Trophoblast cell (in vitro differentiated cells and primary cell): ENCODE data around the gene CD58.
A peak's percentile ranks its signal among the peaks of the same experiment; 100 is the strongest.

Experiments
- DNase-seq, 2 donors: peaks; one replicate each; pipeline ENCODE4 v3.0.0-alpha.2; 2016
- H2AFZ ChIP-seq: 2 replicates; pipeline ENCODE4 v1.6.1; 2013; ENCODE audit warnings: low read length, moderate library complexity, mild to moderate bottlenecking; ENCODE audit not compliant: insufficient read depth, poor library complexity
- H2AK5ac ChIP-seq: 2 replicates; pipeline ENCODE4 v1.6.1; 2013; ENCODE audit warnings: mild to moderate bottlenecking, low read length
- H2BK120ac ChIP-seq: 2 replicates; pipeline ENCODE4 v1.6.1; 2013; ENCODE audit warnings: low read length, mild to moderate bottlenecking, moderate library complexity; ENCODE audit not compliant: insufficient read depth, poor library complexity
- H2BK12ac ChIP-seq: 2 replicates; pipeline ENCODE4 v1.6.1; 2013; ENCODE audit warnings: mild to moderate bottlenecking, low read length, moderate library complexity
- H2BK5ac ChIP-seq: 2 replicates; pipeline ENCODE4 v1.6.1; 2013; ENCODE audit warnings: low read length, low read depth, moderate library complexity, mild to moderate bottlenecking; ENCODE audit not compliant: poor library complexity
- H3K14ac ChIP-seq: 2 replicates; pipeline ENCODE4 v1.6.1; 2013; ENCODE audit warnings: mild to moderate bottlenecking, low read length
- H3K18ac ChIP-seq: 2 replicates; pipeline ENCODE4 v1.6.1; 2013; ENCODE audit warnings: mild to moderate bottlenecking, low read length
- H3K23ac ChIP-seq: 2 replicates; pipeline ENCODE4 v1.6.1; 2013; ENCODE audit warnings: low read length
- H3K27ac ChIP-seq: 2 replicates; pipeline ENCODE4 v1.5.1; 2013; ENCODE audit warnings: low read depth, mild to moderate bottlenecking, inconsistent platforms, low read length, moderate library complexity
- H3K27me3 ChIP-seq: 2 replicates; pipeline ENCODE4 v1.6.1; 2013; ENCODE audit warnings: inconsistent platforms, mild to moderate bottlenecking, low read length, moderate library complexity; ENCODE audit not compliant: insufficient read depth
- H3K36me3 ChIP-seq, 2 experiments: 1 replicate in 1 of 2; 2 replicates in 1 of 2; pipeline ENCODE4 v1.6.1; 2013; ENCODE audit warnings: low read length in 2 of 2, mild to moderate bottlenecking in 2 of 2, moderate library complexity in 1 of 2; ENCODE audit not compliant: insufficient read depth in 2 of 2, control insufficient read depth in 1 of 2
- H3K4ac ChIP-seq: 2 replicates; pipeline ENCODE4 v1.6.1; 2013; ENCODE audit warnings: low read depth, mild to moderate bottlenecking, low read length, moderate library complexity
- H3K4me1 ChIP-seq, 2 experiments: 1 replicate in 1 of 2; 2 replicates in 1 of 2; pipeline ENCODE4 v1.6.1; 2013; ENCODE audit warnings: low read length in 2 of 2, mild to moderate bottlenecking in 2 of 2, moderate library complexity in 1 of 2; ENCODE audit not compliant: insufficient read depth in 2 of 2, control insufficient read depth in 1 of 2
- H3K4me2 ChIP-seq: 2 replicates; pipeline ENCODE4 v1.6.1; 2013; ENCODE audit warnings: inconsistent platforms, mild to moderate bottlenecking, low read length, moderate library complexity
- H3K4me3 ChIP-seq: 2 replicates; pipeline ENCODE4 v1.5.1; 2013; ENCODE audit warnings: mild to moderate bottlenecking, low read depth, low read length, inconsistent platforms
- H3K79me1 ChIP-seq: one replicate; pipeline ENCODE4 v1.6.1; 2013; ENCODE audit warnings: low read length
- H3K79me2 ChIP-seq: 2 replicates; pipeline ENCODE4 v1.6.1; 2013; ENCODE audit warnings: low read length, mild to moderate bottlenecking; ENCODE audit not compliant: control insufficient read depth, insufficient read depth, poor library complexity
- H3K9ac ChIP-seq: 2 replicates; pipeline ENCODE4 v1.6.1; 2013; ENCODE audit warnings: mild to moderate bottlenecking, low read length
- H3K9me3 ChIP-seq: 2 replicates; pipeline ENCODE4 v1.6.1; 2013; ENCODE audit warnings: low read depth, mild to moderate bottlenecking, control low read depth, inconsistent platforms, low read length; ENCODE audit not compliant: insufficient read depth
- H4K12ac ChIP-seq: 2 replicates; pipeline ENCODE4 v1.6.1; 2013; ENCODE audit warnings: low read depth, mild to moderate bottlenecking, low read length, moderate library complexity
- H4K8ac ChIP-seq: 2 replicates; pipeline ENCODE4 v1.6.1; 2013; ENCODE audit warnings: low read depth, mild to moderate bottlenecking, low read length, moderate library complexity
- H4K91ac ChIP-seq: one replicate; pipeline ENCODE4 v1.6.1; 2013; ENCODE audit warnings: low read depth, mild to moderate bottlenecking, low read length, moderate library complexity
- WGBS: extraction: QIAGEN DNeasy Blood & Tissue Kit; methylation state at CpG from one replicate; pipeline ENCODE4 v1.1.7; 2013; ENCODE audit warnings: missing lambda C conversion rate; ENCODE audit not compliant: insufficient read length, insufficient coverage; ENCODE audit errors: extremely low coverage; 5-methylcytosine and 5-hydroxymethylcytosine counted together

The CD58 gene

GRCh38 chr1:116558571-116558970 is 12.3 kb downstream of the CD58 start:
- WGBS, result no CpG with 5 or more reads among the region's 1 CpG
- H3K4me3 ChIP-seq, result no peak overlapping the region
- no peak overlapping the region for H3K9ac ChIP-seq
- no peak overlapping the region for H3K27ac ChIP-seq
- H4K12ac ChIP-seq, result no peak overlapping the region
- no peak overlapping the region for H2AFZ ChIP-seq
- H3K9me3 ChIP-seq, result peaks cover 7% of the 10 kb centered on the region
- H2BK120ac ChIP-seq, result no peak overlapping the region
- H2BK12ac ChIP-seq, result no peak overlapping the region
- peaks cover 1% of the 10 kb centered on the region for H3K79me2 ChIP-seq
- no peak overlapping the region for H4K91ac ChIP-seq
- no peak for DNase-seq
- H3K27me3 ChIP-seq, result no peaks in the 10 kb centered on the region
- H3K14ac ChIP-seq, result no peak overlapping the region
- no peak overlapping the region for H3K18ac ChIP-seq
- H3K4me1 ChIP-seq, result peaks cover 4 to 5% of the 10 kb centered on the region in 2 experiments
- H4K8ac ChIP-seq, result no peak overlapping the region
- H3K4me2 ChIP-seq, result no peak overlapping the region
- no peak overlapping the region for H2BK5ac ChIP-seq
- H3K4ac ChIP-seq, result no peak overlapping the region
- H3K79me1 ChIP-seq, result no peaks in the 10 kb centered on the region
- no peak overlapping the region for H2AK5ac ChIP-seq
- H3K23ac ChIP-seq, result no peak overlapping the region
- H3K36me3 ChIP-seq, result peaks cover 0 to 2% of the 10 kb centered on the region in 2 experiments

- Histone ChIP-seq H2AFZ (no peak overlapping the region), H3K27me3 (no peaks in the 10 kb centered on the region), H3K4me3 (no peak overlapping the region), H3K4me2 (no peak overlapping the region), H4K91ac (no peak overlapping the region), H2BK12ac (no peak overlapping the region), H3K4ac (no peak overlapping the region), H3K23ac (no peak overlapping the region), H3K27ac (no peak overlapping the region), H3K79me2 (peaks cover 1% of the 10 kb centered on the region), H2BK5ac (no peak overlapping the region), H3K79me1 (no peaks in the 10 kb centered on the region), H2AK5ac (no peak overlapping the region), H3K36me3 (peaks cover 0 to 2% of the 10 kb centered on the region in 2 experiments), H3K18ac (no peak overlapping the region), H4K8ac (no peak overlapping the region), H3K4me1 (peaks cover 6% of the 10 kb centered on the region in 2 experiments), H3K9ac (no peak overlapping the region), H2BK120ac (no peak overlapping the region), H4K12ac (no peak overlapping the region), H3K14ac (no peak overlapping the region), H3K9me3 (peaks cover 4% of the 10 kb centered on the region)
- no CpG with 5 or more reads among the region's 4 CpGs for WGBS
- peak in 1 of 2 donors; percentile 13 for DNase-seq
Observed at GRCh38 chr1:116558140-116558549, 12.7 kb downstream of the CD58 start.

DNA sequence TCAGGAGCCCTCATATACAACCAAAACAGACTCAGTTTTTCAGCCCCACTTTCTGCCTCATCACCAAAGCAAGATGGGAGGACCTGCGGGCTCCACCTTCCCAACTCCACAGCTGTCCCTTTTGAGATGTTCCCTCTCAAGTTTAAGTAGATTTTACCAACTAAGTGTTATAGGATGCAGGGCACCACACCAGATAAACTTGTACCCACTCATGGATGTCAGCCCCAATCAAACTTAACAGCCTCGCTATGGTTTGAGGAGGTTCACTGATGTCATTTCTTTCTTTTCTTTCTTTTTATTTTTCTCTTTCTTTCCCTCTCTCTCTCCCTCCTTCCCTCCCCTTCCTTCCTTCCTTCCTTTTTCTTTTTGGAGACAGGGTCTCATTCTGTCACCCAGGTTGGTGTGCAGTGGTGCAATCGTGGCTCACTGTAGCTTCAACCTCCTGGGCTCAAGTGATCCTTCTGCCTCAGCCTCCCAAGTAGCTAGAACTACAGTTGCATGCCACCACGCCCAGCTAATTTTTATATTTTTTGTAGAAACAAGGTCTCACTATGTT is 13.4 kb downstream of the CD58 start:
- Histone ChIP-seq H3K9me3 (peaks cover 2% of the 10 kb centered on the region), H3K4ac (no peak overlapping the region), H3K79me1 (no peaks in the 10 kb centered on the region), H3K27me3 (no peaks in the 10 kb centered on the region), H4K12ac (no peak overlapping the region), H3K27ac (no peak overlapping the region), H3K14ac (no peak overlapping the region), H3K4me1 (peaks cover 6% of the 10 kb centered on the region in 2 experiments), H3K4me3 (no peak overlapping the region), H4K91ac (no peak overlapping the region), H3K18ac (no peak overlapping the region), H2AK5ac (no peak overlapping the region), H3K4me2 (no peak overlapping the region), H2BK12ac (no peak overlapping the region), H3K79me2 (peaks cover 1% of the 10 kb centered on the region), H2AFZ (no peak overlapping the region), H2BK5ac (no peak overlapping the region), H2BK120ac (no peak overlapping the region), H3K9ac (no peak overlapping the region), H4K8ac (no peak overlapping the region), H3K23ac (no peak overlapping the region), H3K36me3 (peaks cover 0 to 2% of the 10 kb centered on the region in 2 experiments)
- no peak for DNase-seq
- WGBS, result no CpG with 5 or more reads among the region's 4 CpGs

GRCh38 chr1:116556289-116557006 is 14.4 kb downstream of the CD58 start:
- H3K9me3 ChIP-seq, result no peaks in the 10 kb centered on the region
- H3K79me1 ChIP-seq, result no peaks in the 10 kb centered on the region
- H2BK5ac ChIP-seq, result no peak overlapping the region
- no peak overlapping the region for H2AK5ac ChIP-seq
- peak overlapping the region; percentile 1 for H3K27ac ChIP-seq
- no peak overlapping the region for H4K91ac ChIP-seq
- no peak overlapping the region for H2BK12ac ChIP-seq
- H3K23ac ChIP-seq, result no peak overlapping the region
- H3K9ac ChIP-seq, result no peak overlapping the region
- no peak overlapping the region for H3K4me3 ChIP-seq
- no peak overlapping the region for H2BK120ac ChIP-seq
- H3K79me2 ChIP-seq, result peaks cover 1% of the 10 kb centered on the region
- no peak overlapping the region for H4K12ac ChIP-seq
- peaks cover 6% of the 10 kb centered on the region in 2 experiments for H3K4me1 ChIP-seq
- no peak overlapping the region for H4K8ac ChIP-seq
- peak overlapping the region; percentile 45 for H2AFZ ChIP-seq
- DNase-seq, result peak; percentile 74 to 83
- no peak overlapping the region for H3K18ac ChIP-seq
- no peak overlapping the region for H3K4ac ChIP-seq
- H3K4me2 ChIP-seq, result no peak overlapping the region
- no peak overlapping the region for H3K14ac ChIP-seq
- WGBS, result no CpG with 5 or more reads among the region's 6 CpGs
- no peaks in the 10 kb centered on the region for H3K27me3 ChIP-seq
- H3K36me3 ChIP-seq, result peaks cover 0 to 2% of the 10 kb centered on the region in 2 experiments
